ENCODE measurements around the gene LRPAP1. TPM values are rescaled to one million over a fixed set of nuclear protein-coding genes. Genes with fewer than 3 reads are reported as not detected.

The LRPAP1 gene
- total RNA-seq, 4 donors from 2014 or later = 168 to 320 (median 259) TPM

DNA sequence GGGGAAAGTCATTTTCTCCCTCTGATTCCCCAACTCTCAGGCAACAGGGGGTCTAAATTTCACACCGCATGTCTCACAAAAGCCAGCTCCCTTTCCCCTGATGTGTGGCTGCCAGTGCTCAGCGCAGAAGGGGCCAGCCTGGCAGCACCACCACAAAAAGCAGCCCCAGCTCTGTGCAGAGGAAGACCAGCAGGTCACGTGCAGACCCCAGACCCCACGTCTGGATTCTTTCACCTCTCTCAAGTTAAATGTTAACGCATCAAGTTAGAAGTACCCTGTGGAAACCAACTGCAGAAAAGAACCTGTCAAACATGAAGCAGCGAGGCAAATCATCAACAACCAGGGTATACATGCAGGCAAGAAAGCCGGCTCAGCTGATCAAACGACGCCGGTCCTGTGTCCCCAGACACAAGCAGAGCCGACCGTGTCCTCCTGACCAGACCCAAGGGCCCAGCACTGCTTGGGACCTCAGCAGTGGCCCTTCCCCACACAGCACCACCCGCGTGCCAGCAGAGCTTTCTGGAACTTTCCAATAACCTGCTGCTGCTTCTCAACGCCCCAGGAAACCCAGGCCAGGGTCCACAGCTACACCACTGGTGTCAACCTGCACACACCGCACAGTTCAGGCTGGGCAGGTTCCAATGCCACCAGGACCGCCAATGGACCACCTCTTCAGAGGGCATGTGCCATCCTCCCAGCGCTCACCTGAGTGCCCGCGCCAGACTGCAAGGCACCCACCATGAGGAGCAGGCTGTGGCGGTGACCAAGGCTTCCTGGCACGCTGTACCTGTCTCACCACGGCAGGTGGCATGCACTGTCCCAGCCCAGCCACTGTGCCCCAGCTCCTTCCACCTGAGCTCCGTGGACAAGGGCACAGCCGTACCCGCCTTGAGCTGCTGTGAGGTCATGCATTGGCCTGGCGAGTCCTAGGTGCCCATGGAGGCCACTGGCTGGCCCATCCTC is 4.0 kb downstream of the LRPAP1 start:
- peaks cover 18 to 22% of the 10 kb centered on the region in 2 donors for H3K36me3 ChIP-seq
- WGBS, 2 donors = 90 to 92% methylated on average over 15 to 24 of the region's 27 CpGs
- intact Hi-C loops (cut with DNase I) = no loop called here

GRCh38 chr4:3527101-3527913 is 4.9 kb downstream of the LRPAP1 start:
- intact Hi-C loops (cut with DNase I) = no loop called here
- DNase-seq = no peak
- WGBS, 2 donors = 83 to 87% methylated on average over 10 to 13 of the region's 14 CpGs
- Histone ChIP-seq H3K4me3 (replicated peaks in 1 of 3) (no peak overlapping the region), H3K36me3 (peaks cover 27 to 28% of the 10 kb centered on the region in 2 donors), H3K27ac (no peak overlapping the region), H3K4me1 (peaks cover 14 to 16% of the 10 kb centered on the region in 2 donors), H3K9me3 (no peaks in the 10 kb centered on the region), H3K27me3 (no peaks in the 10 kb centered on the region)
- no peak for TF ChIP-seq POLR2A (IDR thresholded peaks at IDR 0.05)
- TF ChIP-seq CTCF (IDR thresholded peaks at IDR 0.05) = no peak

More for the DNA sequence above, 4.0 kb downstream of the LRPAP1 start:
- DNase-seq = no peak
- Histone ChIP-seq H3K4me3 (replicated peaks in 1 of 3) (no peak overlapping the region), H3K4me1 (peaks cover 20 to 22% of the 10 kb centered on the region in 2 donors), H3K27me3 (no peaks in the 10 kb centered on the region), H3K27ac (no peak overlapping the region), H3K9me3 (no peaks in the 10 kb centered on the region)
- TF ChIP-seq CTCF (IDR thresholded peaks at IDR 0.05) (no peak), POLR2A (IDR thresholded peaks at IDR 0.05) (no peak)

DNA sequence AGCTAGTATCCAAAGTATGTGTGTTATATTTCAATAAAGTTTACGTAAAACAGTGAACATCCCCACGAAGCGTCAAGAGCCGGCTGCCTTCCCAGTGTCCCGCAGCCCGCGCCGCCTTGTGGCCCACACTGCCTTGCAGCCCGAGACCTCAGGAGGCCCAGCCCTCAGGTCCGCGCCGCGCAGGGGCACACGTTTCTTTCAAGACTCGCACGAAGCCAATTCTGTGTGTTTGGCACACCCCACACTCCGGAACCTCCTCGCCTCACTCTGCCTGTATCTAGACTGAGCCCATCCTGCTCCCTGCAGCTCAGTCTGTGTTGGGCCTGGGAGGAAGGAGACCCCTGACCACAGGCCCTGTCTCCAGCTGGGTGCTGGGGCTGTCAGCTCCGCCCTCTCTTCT is 5.8 kb downstream of the LRPAP1 start:
- intact Hi-C loops (cut with DNase I) = no loop called here
- H3K27ac ChIP-seq = no peak overlapping the region
- no peaks in the 10 kb centered on the region for H3K27me3 ChIP-seq
- no peak for TF ChIP-seq CTCF (IDR thresholded peaks at IDR 0.05)
- peaks cover 12 to 14% of the 10 kb centered on the region in 2 donors for H3K4me1 ChIP-seq
- DNase-seq = no peak
- H3K9me3 ChIP-seq = no peaks in the 10 kb centered on the region
- H3K4me3 ChIP-seq (replicated peaks in 1 of 3) = no peak overlapping the region
- 95 to 98% methylated on average over 18 to 19 of the region's 19 CpGs for WGBS, 2 donors
- H3K36me3 ChIP-seq = peaks cover 32 to 35% of the 10 kb centered on the region in 2 donors

- Histone ChIP-seq H3K27me3 (no peaks in the 10 kb centered on the region), H3K36me3 (peaks cover 33 to 40% of the 10 kb centered on the region in 2 donors), H3K9me3 (no peaks in the 10 kb centered on the region), H3K4me1 (peaks cover 5 to 7% of the 10 kb centered on the region in 2 donors), H3K27ac (no peak overlapping the region), H3K4me3 (replicated peaks in 1 of 3) (no peak overlapping the region)
- DNase-seq = no peak
- intact Hi-C loops (cut with DNase I) = no loop called here
- WGBS, 2 donors = 82 to 84% methylated on average over 20 to 33 of the region's 33 CpGs
- TF ChIP-seq CTCF (IDR thresholded peaks at IDR 0.05) (no peak), POLR2A (IDR thresholded peaks at IDR 0.05) (no peak)
These were observed 6.4 kb downstream of the LRPAP1 start for GRCh38 chr4:3525532-3526430.
